ENCODE results near the gene MYO1H. TPM values are rescaled to one million over a fixed set of nuclear protein-coding genes. Genes with fewer than 3 reads are reported as not detected.
A peak's percentile ranks its signal among the peaks of the same experiment; 100 is the strongest.

MYO1H gene
- total RNA-seq, 2 experiments from 2014 or later = 0.28 to 0.59 TPM

GRCh38 chr12:109477185-109477962 is 129.7 kb downstream of the MYO1H start, which contains the start of the genes KCTD10 and UBE3B:
TSS of gene KCTD10 (minus strand) at chr12:109477300. CDS start at chr12:109477262, 38 bp downstream.
TSS of gene UBE3B (plus strand) at chr12:109477634. CDS start at chr12:109483552, 5,918 bp downstream.
- Histone ChIP-seq H3K4me3 (ENCODE audit: low read depth, low read length, poor library complexity, severe bottlenecking) (peak within 1 kb of the TSS; percentile 92), H3K79me2 (ENCODE audit: insufficient read depth, low read depth, low read length) (peaks cover 54% of the 10 kb centered on the region), H3K9me3 (ENCODE audit: low read length) (no peaks in the 10 kb centered on the region), H3K4me1 (ENCODE audit: insufficient read depth, low read length, poor library complexity, severe bottlenecking) (peaks cover 22% of the 10 kb centered on the region), H2AFZ (ENCODE audit: low read length) (peak within 1 kb of the TSS; percentile 60), H3K36me3 (ENCODE audit: insufficient read depth, low read length) (no peaks in the 10 kb centered on the region), H4K20me1 (ENCODE audit: insufficient read depth, low read length) (peaks cover 8% of the 10 kb centered on the region; the same call in 1 of the 2 replicates), H3K4me2 (ENCODE audit: low read length) (peak within 1 kb of the TSS; percentile 83), H3K27ac (ENCODE audit: low read depth, low read length, poor library complexity, severe bottlenecking) (peak within 1 kb of the TSS; percentile 44), H3K9me2 (ENCODE audit: insufficient read depth, low read length) (no peaks in the 10 kb centered on the region)
- CTCF ChIA-PET (ENCODE audit: unreplicated experiment) = no interaction called here
- DNase-seq (ENCODE audit: low spot score) = peak; percentile 93
- BruUV-seq (replicated peaks) = no TSS peak
- POLR2A ChIA-PET = interaction anchor here (0.6 to 1.3 kb wide), 2 partner anchors 16 to 31 kb away, joined by 3 read pairs; no protein-coding TSS in a partner anchor
- intact Hi-C loops (cut with micrococcal nuclease; ENCODE audit: unreplicated experiment) = no loop called here
- TF ChIP-seq EZH2phosphoT487 (IDR thresholded peaks at IDR 0.05; ENCODE audit: borderline replicate concordance, low read depth, low read length) (no peak), CTCF (conservative IDR thresholded peaks at IDR 0.05; ENCODE audit: low read length) (no peak)

GRCh38 chr12:109477963-109478315 is 130.2 kb downstream of the MYO1H start:
- H2AFZ ChIP-seq (ENCODE audit: low read length) = peak overlapping the region; percentile 60
- H3K79me2 ChIP-seq (ENCODE audit: insufficient read depth, low read depth, low read length) = peaks cover 48% of the 10 kb centered on the region
- H3K9me2 ChIP-seq (ENCODE audit: insufficient read depth, low read length) = no peaks in the 10 kb centered on the region
- no peak overlapping the region for H3K27ac ChIP-seq (ENCODE audit: low read depth, low read length, poor library complexity, severe bottlenecking)
- intact Hi-C loops (cut with micrococcal nuclease; ENCODE audit: unreplicated experiment) = no loop called here
- DNase-seq (ENCODE audit: low spot score) = no peak
- H3K4me1 ChIP-seq (ENCODE audit: insufficient read depth, low read length, poor library complexity, severe bottlenecking) = peaks cover 22% of the 10 kb centered on the region
- TSS peak; percentile 75 for BruUV-seq (replicated peaks)
- POLR2A ChIA-PET = interaction anchor here (0.6 to 1.3 kb wide), 2 partner anchors 17 to 31 kb away, joined by 3 read pairs; no protein-coding TSS in a partner anchor
- H3K36me3 ChIP-seq (ENCODE audit: insufficient read depth, low read length) = no peaks in the 10 kb centered on the region
- CTCF ChIA-PET (ENCODE audit: unreplicated experiment) = no interaction called here
- peaks cover 8% of the 10 kb centered on the region; the same call in 1 of the 2 replicates for H4K20me1 ChIP-seq (ENCODE audit: insufficient read depth, low read length)
- peak overlapping the region; percentile 92 for H3K4me3 ChIP-seq (ENCODE audit: low read depth, low read length, poor library complexity, severe bottlenecking)
- peak overlapping the region; percentile 83 for H3K4me2 ChIP-seq (ENCODE audit: low read length)
- TF ChIP-seq CTCF (conservative IDR thresholded peaks at IDR 0.05; ENCODE audit: low read length) (no peak), EZH2phosphoT487 (IDR thresholded peaks at IDR 0.05; ENCODE audit: borderline replicate concordance, low read depth, low read length) (no peak)
- H3K9me3 ChIP-seq (ENCODE audit: low read length) = no peaks in the 10 kb centered on the region

- Histone ChIP-seq H3K9me3 (ENCODE audit: low read length) (no peaks in the 10 kb centered on the region), H3K4me1 (ENCODE audit: insufficient read depth, low read length, poor library complexity, severe bottlenecking) (peaks cover 22% of the 10 kb centered on the region), H3K4me2 (ENCODE audit: low read length) (no peak overlapping the region), H3K27ac (ENCODE audit: low read depth, low read length, poor library complexity, severe bottlenecking) (no peak overlapping the region), H3K9me2 (ENCODE audit: insufficient read depth, low read length) (no peaks in the 10 kb centered on the region), H3K4me3 (ENCODE audit: low read depth, low read length, poor library complexity, severe bottlenecking) (no peak overlapping the region), H3K36me3 (ENCODE audit: insufficient read depth, low read length) (peaks cover 14% of the 10 kb centered on the region; the same call in 1 of the 2 replicates), H2AFZ (ENCODE audit: low read length) (no peak overlapping the region), H4K20me1 (ENCODE audit: insufficient read depth, low read length) (peaks cover 8% of the 10 kb centered on the region; the same call in 1 of the 2 replicates), H3K79me2 (ENCODE audit: insufficient read depth, low read depth, low read length) (peaks cover 42% of the 10 kb centered on the region)
- no TSS peak for BruUV-seq (replicated peaks)
- ChIA-PET CTCF (ENCODE audit: unreplicated experiment) (no interaction called here), POLR2A (interaction anchor here (0.7 kb wide), 2 partner anchors 150 to 419 kb away, joined by 3 to 7 read pairs; no protein-coding TSS in a partner anchor)
- no peak for TF ChIP-seq EZH2phosphoT487 (IDR thresholded peaks at IDR 0.05; ENCODE audit: borderline replicate concordance, low read depth, low read length)
- no peak for TF ChIP-seq CTCF (conservative IDR thresholded peaks at IDR 0.05; ENCODE audit: low read length)
- no peak for DNase-seq (ENCODE audit: low spot score)
- intact Hi-C loops (cut with micrococcal nuclease; ENCODE audit: unreplicated experiment) = no loop called here
Measured at GRCh38 chr12:109479761-109480160, 132.1 kb downstream of the MYO1H start.

Data from OCI-LY7 (cell line).